Hepatocyte (in vitro differentiated cells): ENCODE results near the gene PLA2G4D.

ENCODE experiments used
- CTCF ChIP-seq: fragments of 200-600 bp; sonication (generic); IDR thresholded peaks from 2 replicates; pipeline ENCODE4 v1.5.1; 2016; ENCODE audit warnings: antibody characterized with exemption, mild to moderate bottlenecking; ENCODE audit not compliant: poor library complexity
- EZH2 ChIP-seq: fragments of 200-600 bp; sonication (generic); IDR thresholded peaks from 2 replicates; pipeline ENCODE4 v1.6.1; 2016; ENCODE audit warnings: antibody characterized with exemption, mild to moderate bottlenecking, borderline replicate concordance

- TF ChIP-seq EZH2 (no peak), CTCF (no peak)
These were observed 5.8 kb upstream of the PLA2G4D start for GRCh38 chr15:42100021-42100800.
